NT2/D1 (cell line): ENCODE results near the gene TEC.

Experiments used
- DNase-seq: peaks from one replicate; pipeline ENCODE4 v3.0.0-alpha.2; 2011; ENCODE audit warnings: low read depth, low spot score
- H3K27me3 ChIP-seq: 2 replicates; pipeline ENCODE4 v1.6.0; 2011; ENCODE audit warnings: mild to moderate bottlenecking; ENCODE audit not compliant: insufficient read length, insufficient read depth
- H3K36me3 ChIP-seq: 2 replicates; pipeline ENCODE4 v1.6.1; 2011; ENCODE audit warnings: mild to moderate bottlenecking, low read length, mixed read lengths; ENCODE audit not compliant: insufficient read depth, insufficient read length
- H3K4me1 ChIP-seq: 2 replicates; pipeline ENCODE4 v1.5.1; 2011; ENCODE audit not compliant: insufficient read depth, insufficient read length
- H3K4me3 ChIP-seq: 2 replicates; pipeline ENCODE4 v1.5.1; 2011; ENCODE audit warnings: low read depth; ENCODE audit not compliant: insufficient read length
- H3K9ac ChIP-seq: 2 replicates; pipeline ENCODE4 v1.6.0; 2011; ENCODE audit warnings: low read depth; ENCODE audit not compliant: insufficient read length
- H3K9me3 ChIP-seq: 2 replicates; pipeline ENCODE4 v1.5.1; 2011; ENCODE audit warnings: mild to moderate bottlenecking, low read length; ENCODE audit not compliant: insufficient read depth
- SUZ12 ChIP-seq: IDR thresholded peaks from 2 replicates; pipeline ENCODE4 v1.6.1; 2011; ENCODE audit not compliant: insufficient read length, insufficient read depth; ENCODE audit errors: extremely low read depth
- YY1 ChIP-seq: IDR thresholded peaks from 2 replicates; pipeline ENCODE4 v1.6.1; 2011; ENCODE audit not compliant: insufficient read length, insufficient read depth
- ZNF274 ChIP-seq: IDR thresholded peaks from 2 replicates; pipeline ENCODE4 v1.6.1; 2011; ENCODE audit warnings: mild to moderate bottlenecking, low read depth, low read length

TEC gene

GRCh38 chr4:48127682-48128404 is 141.8 kb downstream of the TEC start:
- H3K36me3 ChIP-seq: no peaks in the 10 kb centered on the region
- DNase-seq: peak; percentile 59
- H3K4me1 ChIP-seq: no peaks in the 10 kb centered on the region
- no peak overlapping the region for H3K4me3 ChIP-seq
- no peaks in the 10 kb centered on the region for H3K9me3 ChIP-seq
- H3K27me3 ChIP-seq: no peaks in the 10 kb centered on the region
- no peak overlapping the region for H3K9ac ChIP-seq
- TF ChIP-seq YY1 (no peak), SUZ12 (no peak), ZNF274 (no peak)

- no peaks in the 10 kb centered on the region for H3K4me1 ChIP-seq
- no peak for TF ChIP-seq SUZ12
- no peak for TF ChIP-seq ZNF274
- TF ChIP-seq YY1: no peak
- H3K36me3 ChIP-seq: no peaks in the 10 kb centered on the region
- H3K9ac ChIP-seq: no peak overlapping the region
- H3K9me3 ChIP-seq: no peaks in the 10 kb centered on the region
- H3K27me3 ChIP-seq: no peaks in the 10 kb centered on the region
- no peak for DNase-seq
- no peak overlapping the region for H3K4me3 ChIP-seq
Observed at GRCh38 chr4:48127231-48127630, 142.4 kb downstream of the TEC start.

- no peak overlapping the region for H3K4me3 ChIP-seq
- TF ChIP-seq SUZ12 (no peak), YY1 (no peak), ZNF274 (no peak)
- H3K27me3 ChIP-seq: no peaks in the 10 kb centered on the region
- H3K9ac ChIP-seq: no peak overlapping the region
- no peaks in the 10 kb centered on the region for H3K36me3 ChIP-seq
- no peaks in the 10 kb centered on the region for H3K9me3 ChIP-seq
- no peak for DNase-seq
- no peaks in the 10 kb centered on the region for H3K4me1 ChIP-seq
Observed at GRCh38 chr4:48126621-48127020, 143.0 kb downstream of the TEC start.

- Histone ChIP-seq H3K4me1 (no peaks in the 10 kb centered on the region), H3K4me3 (no peak overlapping the region), H3K9me3 (no peaks in the 10 kb centered on the region)
Observed at GRCh38 chr4:48124870-48125269, 144.8 kb downstream of the TEC start.

GRCh38 chr4:48122756-48123155 is 146.9 kb downstream of the TEC start:
- no peaks in the 10 kb centered on the region for H3K36me3 ChIP-seq
- no peak overlapping the region for H3K4me3 ChIP-seq
- H3K27me3 ChIP-seq: no peaks in the 10 kb centered on the region
- DNase-seq: no peak
- no peak for TF ChIP-seq SUZ12
- TF ChIP-seq YY1: no peak
- no peak for TF ChIP-seq ZNF274
- H3K9ac ChIP-seq: no peak overlapping the region
- H3K9me3 ChIP-seq: no peaks in the 10 kb centered on the region
- no peaks in the 10 kb centered on the region for H3K4me1 ChIP-seq

More at GRCh38 chr4:48124870-48125269, 144.8 kb downstream of the TEC start:
- TF ChIP-seq SUZ12 (no peak), YY1 (no peak), ZNF274 (no peak)
- Histone ChIP-seq H3K27me3 (no peaks in the 10 kb centered on the region), H3K36me3 (no peaks in the 10 kb centered on the region), H3K9ac (no peak overlapping the region)
- no peak for DNase-seq

- Histone ChIP-seq H3K4me3 (no peak overlapping the region), H3K4me1 (peaks cover 2% of the 10 kb centered on the region), H3K36me3 (no peaks in the 10 kb centered on the region), H3K9me3 (no peaks in the 10 kb centered on the region), H3K9ac (no peak overlapping the region), H3K27me3 (no peaks in the 10 kb centered on the region)
- TF ChIP-seq YY1 (no peak), ZNF274 (no peak), SUZ12 (no peak)
- no peak for DNase-seq
Observed at GRCh38 chr4:48121180-48121579, 148.5 kb downstream of the TEC start.

GRCh38 chr4:48120132-48120531 is 149.5 kb downstream of the TEC start:
- TF ChIP-seq YY1 (no peak), SUZ12 (no peak), ZNF274 (no peak)
- Histone ChIP-seq H3K4me1 (peaks cover 2% of the 10 kb centered on the region), H3K4me3 (no peak overlapping the region), H3K9ac (no peak overlapping the region), H3K9me3 (no peaks in the 10 kb centered on the region), H3K36me3 (no peaks in the 10 kb centered on the region), H3K27me3 (no peaks in the 10 kb centered on the region)
- DNase-seq: no peak

- no peak for TF ChIP-seq ZNF274
- no peak for TF ChIP-seq SUZ12
- TF ChIP-seq YY1: no peak
- no peak for DNase-seq
- Histone ChIP-seq H3K27me3 (no peaks in the 10 kb centered on the region), H3K9ac (no peak overlapping the region), H3K36me3 (no peaks in the 10 kb centered on the region), H3K4me1 (peaks cover 2% of the 10 kb centered on the region), H3K9me3 (no peaks in the 10 kb centered on the region), H3K4me3 (no peak overlapping the region)
Observed at GRCh38 chr4:48119646-48120045, 150.0 kb downstream of the TEC start.
